GM18520 (cell line): ENCODE data around the gene MXD4.

Experiments
- ATAC-seq: cut with Tn5 transposase; IDR thresholded peaks from one replicate; pipeline ENCODE4 v1.9.1; 2021; ENCODE audit not compliant: unreplicated experiment

The MXD4 gene

GRCh38 chr4:2261853-2262144, at the start of gene MXD4:
MXD4 (minus strand) TSS chr4:2262109; CDS start chr4:2261980, 129 bp downstream.
- no peak for ATAC-seq

GRCh38 chr4:2306773-2307410, 45.0 kb upstream of the MXD4 start:
- no peak for ATAC-seq

GRCh38 chr4:2305766-2306501, 44.0 kb upstream of the MXD4 start:
- ATAC-seq, result no peak

- no peak for ATAC-seq
Observed at GRCh38 chr4:2304877-2305561, 43.1 kb upstream of the MXD4 start.

GRCh38 chr4:2304321-2304876, 42.5 kb upstream of the MXD4 start:
- no peak for ATAC-seq

GRCh38 chr4:2303686-2304320, 41.9 kb upstream of the MXD4 start:
- ATAC-seq, result no peak

GRCh38 chr4:2303121-2303685, 41.3 kb upstream of the MXD4 start:
- ATAC-seq, result no peak

- no peak for ATAC-seq
Observed at GRCh38 chr4:2302387-2303119, 40.6 kb upstream of the MXD4 start.

GRCh38 chr4:2301806-2302205, 39.9 kb upstream of the MXD4 start:
- ATAC-seq, result no peak

- no peak for ATAC-seq
Observed at GRCh38 chr4:2301225-2301642, 39.3 kb upstream of the MXD4 start.

GRCh38 chr4:2300431-2301224, 38.7 kb upstream of the MXD4 start:
- no peak for ATAC-seq

- ATAC-seq, result no peak
Observed at GRCh38 chr4:2299794-2300193, 37.9 kb upstream of the MXD4 start.

GRCh38 chr4:2298532-2298991, 36.7 kb upstream of the MXD4 start:
- no peak for ATAC-seq

- no peak for ATAC-seq
Observed at GRCh38 chr4:2297606-2298531, 36.0 kb upstream of the MXD4 start.

GRCh38 chr4:2296631-2297601, 35.0 kb upstream of the MXD4 start:
- no peak for ATAC-seq

GRCh38 chr4:2295900-2296442, 34.1 kb upstream of the MXD4 start:
- no peak for ATAC-seq

GRCh38 chr4:2295500-2295899, 33.6 kb upstream of the MXD4 start:
- no peak for ATAC-seq
